ENCODE results near the gene ZMYND11.

DNA sequence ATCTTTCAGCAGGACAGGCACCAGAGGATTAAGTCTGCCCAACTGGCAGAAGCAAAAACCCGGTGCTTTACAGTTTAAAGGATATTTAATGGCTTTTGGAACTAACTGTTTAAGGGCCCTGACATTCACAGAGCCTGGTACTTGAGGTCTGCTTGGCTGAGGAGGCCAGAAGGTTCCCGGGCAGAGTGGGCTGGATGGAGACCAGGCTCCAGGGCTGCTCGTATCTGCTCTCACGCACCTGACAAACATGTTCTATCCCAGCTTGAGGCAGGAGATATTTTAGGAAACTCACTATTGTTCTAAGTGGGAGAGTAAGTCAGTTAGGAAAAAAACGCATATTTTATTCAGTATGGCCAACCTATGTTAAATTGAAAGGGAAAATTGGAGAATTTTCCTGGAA lies 143.5 kb downstream of the ZMYND11 start:
- TF ChIP-seq, protein P1, sequence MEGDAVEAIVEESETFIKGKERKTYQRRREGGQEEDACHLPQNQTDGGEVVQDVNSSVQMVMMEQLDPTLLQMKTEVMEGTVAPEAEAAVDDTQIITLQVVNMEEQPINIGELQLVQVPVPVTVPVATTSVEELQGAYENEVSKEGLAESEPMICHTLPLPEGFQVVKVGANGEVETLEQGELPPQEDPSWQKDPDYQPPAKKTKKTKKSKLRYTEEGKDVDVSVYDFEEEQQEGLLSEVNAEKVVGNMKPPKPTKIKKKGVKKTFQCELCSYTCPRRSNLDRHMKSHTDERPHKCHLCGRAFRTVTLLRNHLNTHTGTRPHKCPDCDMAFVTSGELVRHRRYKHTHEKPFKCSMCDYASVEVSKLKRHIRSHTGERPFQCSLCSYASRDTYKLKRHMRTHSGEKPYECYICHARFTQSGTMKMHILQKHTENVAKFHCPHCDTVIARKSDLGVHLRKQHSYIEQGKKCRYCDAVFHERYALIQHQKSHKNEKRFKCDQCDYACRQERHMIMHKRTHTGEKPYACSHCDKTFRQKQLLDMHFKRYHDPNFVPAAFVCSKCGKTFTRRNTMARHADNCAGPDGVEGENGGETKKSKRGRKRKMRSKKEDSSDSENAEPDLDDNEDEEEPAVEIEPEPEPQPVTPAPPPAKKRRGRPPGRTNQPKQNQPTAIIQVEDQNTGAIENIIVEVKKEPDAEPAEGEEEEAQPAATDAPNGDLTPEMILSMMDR (IDR thresholded peaks at IDR 0.05), result no peak
- no peak for TF ChIP-seq POLR2A (IDR thresholded peaks at IDR 0.05)
